K562 (cell line): ENCODE data around the gene HOXC11. TPM values are rescaled to one million over a fixed set of nuclear protein-coding genes. Genes with fewer than 3 reads are reported as not detected.

Source experiments
- ATAC-seq: fragments of 200-7000 bp; cut with Tn5 transposase; 3 replicates; pipeline ENCODE4 v1.9.1; 2020; ENCODE audit warnings: moderate library complexity
- BruUV-seq: library from RNA; stranded (reverse); fragments of 400-500 nt; replicated peaks from 2 replicates; lab custom pipeline; 2021; lab: Mats Ljungman, UMichigan
- CTCF ChIA-PET: fragments of 300-600 bp; formaldehyde crosslinking; extraction: SDS; loops from one replicate; lab custom pipeline; 2021; ENCODE audit warnings: low intra/inter-chr PET ratio; lab: Yijun Ruan, JAX
- POLR2A ChIA-PET: fragments of 300-600, 350-650 bp; sonication (Branson Sonifier 250); formaldehyde crosslinking; extraction: SDS; loops from one replicate; lab custom pipeline; 2021; ENCODE audit warnings: antibody characterized with exemption, inconsistent platforms; lab: Yijun Ruan, JAX
- DNase-seq, 4 experiments: peaks; one replicate each; pipeline versions ENCODE4 v3.0.0 to v3.0.0-alpha.2; 2011 to 2018; ENCODE audit warnings: low spot score in 3 of 4, mixed read lengths in 3 of 4; ENCODE audit errors: extremely low read depth in 1 of 4
- FAIRE-seq: peaks from 2 replicates; lab custom pipeline; 2011; peaks lifted over from hg19 to GRCh38; lab: Jason Lieb, UNC
- H2AFZ ChIP-seq: 2 replicates; pipeline ENCODE4 v1.6.0; 2011; ENCODE audit warnings: low read depth, low read length, control low read depth, inconsistent platforms
- H3K27ac ChIP-seq: fragments of 200-600 bp; 3 replicates; pipeline ENCODE4 v1.8.0; 2011; ENCODE audit warnings: low read depth, mild to moderate bottlenecking, control low read depth, inconsistent platforms, low read length, moderate library complexity, mixed read lengths; ENCODE audit errors: extremely low read depth
- H3K27me3 ChIP-seq, 2 experiments: fragments of 300-600 bp in 1 of 2; 2 replicates in 1 of 2; 3 replicates in 1 of 2; pipeline versions ENCODE4 v1.6.0 to v1.8.0; 2011; ENCODE audit warnings: inconsistent platforms in 2 of 2, low read length in 2 of 2, mild to moderate bottlenecking in 1 of 2, mixed read lengths in 1 of 2, moderate library complexity in 1 of 2; ENCODE audit not compliant: control insufficient read depth in 2 of 2, insufficient read depth in 2 of 2
- H3K36me3 ChIP-seq: fragments of 300-600 bp; 3 replicates; pipeline ENCODE4 v1.8.0; 2011; ENCODE audit warnings: mild to moderate bottlenecking, low read length, inconsistent platforms; ENCODE audit not compliant: control insufficient read depth, insufficient read depth
- H3K4me1 ChIP-seq, 2 experiments: fragments of 200-600 bp in 1 of 2; replicated peaks in 1 of 2; 2 replicates in 1 of 2; 3 replicates in 1 of 2; pipeline versions ENCODE4 v1.5.1 to v1.8.0; 2011; ENCODE audit warnings: inconsistent platforms in 2 of 2, low read length in 2 of 2, mild to moderate bottlenecking in 1 of 2, mixed read lengths in 1 of 2, moderate library complexity in 1 of 2; ENCODE audit not compliant: control insufficient read depth in 2 of 2, insufficient read depth in 2 of 2
- H3K4me2 ChIP-seq: 2 replicates; pipeline ENCODE4 v1.6.1; 2011; ENCODE audit warnings: low read length, control low read depth, inconsistent platforms, mixed read lengths; ENCODE audit not compliant: insufficient read depth
- H3K4me3 ChIP-seq: fragments of 200-600 bp; sonication (generic), shearing (Covaris generic); 2 replicates; pipeline ENCODE4 v1.5.1; 2016; ENCODE audit warnings: control low read depth, inconsistent platforms
- H3K79me2 ChIP-seq: fragments of 200-600 bp; 3 replicates; pipeline ENCODE4 v1.8.0; 2011; ENCODE audit warnings: low read length, inconsistent platforms; ENCODE audit not compliant: control insufficient read depth, insufficient read depth
- H3K9ac ChIP-seq, 2 experiments: 2 replicates each; pipeline versions ENCODE4 v1.6.0 to v1.6.1; 2011; ENCODE audit warnings: low read depth in 2 of 2, low read length in 2 of 2, control low read depth in 1 of 2, inconsistent platforms in 1 of 2, mild to moderate bottlenecking in 1 of 2, mixed read lengths in 1 of 2; ENCODE audit not compliant: insufficient read depth in 1 of 2
- H3K9me1 ChIP-seq: one replicate; pipeline ENCODE4 v1.6.0; 2011; ENCODE audit warnings: inconsistent platforms, mild to moderate bottlenecking, low read length, moderate library complexity; ENCODE audit not compliant: control insufficient read depth, insufficient read depth
- H3K9me3 ChIP-seq: replicated peaks from 2 replicates; pipeline ENCODE4 v1.5.1; 2011; ENCODE audit warnings: low read depth, low read length, inconsistent platforms; ENCODE audit not compliant: control insufficient read depth, insufficient read depth
- H4K20me1 ChIP-seq: replicated peaks from 2 replicates; pipeline ENCODE4 v1.6.1; 2011; ENCODE audit warnings: low read length, inconsistent platforms, mixed read lengths; ENCODE audit not compliant: control insufficient read depth, insufficient read depth
- CHCHD3 ChIP-seq: fragments of 250-450 bp; sonication (Bioruptor Pico); IDR thresholded peaks from 2 replicates; pipeline ENCODE4 v2.1.2; 2022; ENCODE audit warnings: mild to moderate bottlenecking
- CHD4 ChIP-seq: fragments of 200-600 bp; sonication (generic); IDR thresholded peaks from 3 replicates; pipeline ENCODE4 v1.6.1; 2012; ENCODE audit warnings: low read depth, mild to moderate bottlenecking, mixed read lengths, low read length, inconsistent platforms; ENCODE audit not compliant: insufficient read depth, insufficient replicate concordance, poor library complexity, severe bottlenecking
- DIDO1 ChIP-seq: fragments of 450-650 bp; IDR thresholded peaks from 2 replicates; pipeline ENCODE4 v1.6.1; 2016; ENCODE audit warnings: low read depth, missing biosample characterization, missing genetic modification characterization
- ETS2 ChIP-seq: IDR thresholded peaks from 2 replicates; pipeline ENCODE4 v1.6.1; 2016; ENCODE audit warnings: borderline replicate concordance, missing genetic modification characterization, mild to moderate bottlenecking, moderate library complexity, missing compliant biosample characterization; ENCODE audit not compliant: poor library complexity, severe bottlenecking
- ETV5 ChIP-seq: sonication (generic); formaldehyde crosslinking; IDR thresholded peaks from 2 replicates; pipeline ENCODE4 v1.4.0; 2020; ENCODE audit warnings: low read depth, mild to moderate bottlenecking, missing genetic modification reagents
- HEY1 ChIP-seq: fragments of 250-450 bp; sonication (Bioruptor Pico); IDR thresholded peaks from 2 replicates; pipeline ENCODE4 v1.5.0; 2020; ENCODE audit warnings: mild to moderate bottlenecking, moderate library complexity, borderline replicate concordance
- LARP7 ChIP-seq: fragments of 450-650 bp; IDR thresholded peaks from 2 replicates; pipeline ENCODE4 v1.6.1; 2016
- NR3C1 ChIP-seq: sonication (generic); formaldehyde crosslinking; IDR thresholded peaks from 2 replicates; pipeline ENCODE4 v1.8.1; 2022; ENCODE audit warnings: missing genetic modification reagents
- POLR3G ChIP-seq: IDR thresholded peaks from 2 replicates; pipeline ENCODE4 v1.6.1; 2011; ENCODE audit not compliant: insufficient read length, insufficient replicate concordance; ENCODE audit errors: extremely low read depth
- TAF1 ChIP-seq: IDR thresholded peaks from 2 replicates; pipeline ENCODE4 v1.6.1; 2011; ENCODE audit warnings: mild to moderate bottlenecking, low read length, moderate library complexity; ENCODE audit not compliant: insufficient read depth, control insufficient read depth, severe bottlenecking; ENCODE audit errors: extremely low read depth
- TBL1XR1 ChIP-seq, 2 experiments: IDR thresholded peaks; 2 replicates each; pipeline ENCODE4 v1.6.1; 2012; ENCODE audit warnings: improper control_type of control experiment in 2 of 2, low read length in 2 of 2, mild to moderate bottlenecking in 1 of 2
- ZNF384 ChIP-seq: IDR thresholded peaks from 2 replicates; pipeline ENCODE4 v1.6.1; 2012; ENCODE audit warnings: low read depth, low read length, improper control_type of control experiment
- ZNF740 ChIP-seq, 3 experiments: fragments of 200-800 bp in 1 of 3; sonication (Bioruptor generic) in 1 of 3; sonication (generic) in 1 of 3; formaldehyde crosslinking in 1 of 3; IDR thresholded peaks; 2 replicates each; pipeline versions ENCODE4 v1.6.1 to v1.8.0; 2016 to 2022; ENCODE audit warnings: mild to moderate bottlenecking in 2 of 3, missing compliant biosample characterization in 2 of 3, missing genetic modification characterization in 2 of 3, missing genetic modification reagents in 1 of 3
- WGBS: fragments of 100-300 bp; shearing (Covaris generic); methylation state at CpG from one replicate; pipeline ENCODE4 v1.1.6; 2016; ENCODE audit warnings: low coverage, mixed read lengths; ENCODE audit not compliant: insufficient coverage; ENCODE audit errors: missing lambda C conversion rate; 5-methylcytosine and 5-hydroxymethylcytosine counted together
- in situ Hi-C: fragments of 300-500 bp; cut with MboI; formaldehyde crosslinking; loops from 4 replicates; pipeline ENCODE4 v1.15.0; 2018; ENCODE audit warnings: inconsistent platforms, mixed read lengths
- intact Hi-C: fragments of 100-400 bp; cut with micrococcal nuclease; formaldehyde crosslinking; loops from 2 replicates; pipeline ENCODE4 v1.14.2; 2022
- polyA plus RNA-seq, 8 experiments: library from polyadenylated mRNA; depleted of rRNA in 4 of 8; stranded (reverse) in 5 of 8; unstranded in 3 of 8; fragments of >200 nt; fragmentation: Nextera tagmentation in 2 of 8; fragmentation: Illumina TruSeq in 1 of 8; extraction: Ambion mirVana in 2 of 8; extraction: Trizol in 1 of 8; gene quantifications; 2 replicates each; pipeline versions ENCODE4 v1.2.1 to v1.2.3, GENCODE V29; 2011 to 2014; ENCODE audit warnings: inconsistent platforms in 1 of 8, missing spikeins in 1 of 8
- total RNA-seq, 7 experiments: library from RNA; depleted of rRNA in 6 of 7; stranded (reverse); fragments of >200 nt in 6 of 7; fragmentation: Illumina TruSeq in 2 of 7; extraction: Trizol in 2 of 7; gene quantifications; 2 replicates each; pipeline versions ENCODE4 v1.2.1 to v1.2.3, GENCODE V29; 2011 to 2021; ENCODE audit warnings: low replicate concordance in 1 of 7
- TF ChIP-seq, protein P1 (sequence below): IDR thresholded peaks from 2 replicates; pipeline ENCODE4 v1.6.1; 2011; ENCODE audit warnings: borderline replicate concordance, low read depth, mild to moderate bottlenecking, moderate library complexity, low read length; ENCODE audit not compliant: insufficient read depth, poor library complexity, severe bottlenecking
- TF ChIP-seq, protein P2 (sequence below): fragments of 250-450 bp; sonication (Bioruptor Pico); IDR thresholded peaks from 2 replicates; pipeline ENCODE4 v1.5.0; 2021; ENCODE audit warnings: mild to moderate bottlenecking, borderline replicate concordance

The HOXC11 gene
- total and polyA plus RNA-seq, 9 of the 15 experiments (the other 6 are each of a cell fraction or from before 2014, with no cell fraction given): not detected

- TF ChIP-seq, protein P1, sequence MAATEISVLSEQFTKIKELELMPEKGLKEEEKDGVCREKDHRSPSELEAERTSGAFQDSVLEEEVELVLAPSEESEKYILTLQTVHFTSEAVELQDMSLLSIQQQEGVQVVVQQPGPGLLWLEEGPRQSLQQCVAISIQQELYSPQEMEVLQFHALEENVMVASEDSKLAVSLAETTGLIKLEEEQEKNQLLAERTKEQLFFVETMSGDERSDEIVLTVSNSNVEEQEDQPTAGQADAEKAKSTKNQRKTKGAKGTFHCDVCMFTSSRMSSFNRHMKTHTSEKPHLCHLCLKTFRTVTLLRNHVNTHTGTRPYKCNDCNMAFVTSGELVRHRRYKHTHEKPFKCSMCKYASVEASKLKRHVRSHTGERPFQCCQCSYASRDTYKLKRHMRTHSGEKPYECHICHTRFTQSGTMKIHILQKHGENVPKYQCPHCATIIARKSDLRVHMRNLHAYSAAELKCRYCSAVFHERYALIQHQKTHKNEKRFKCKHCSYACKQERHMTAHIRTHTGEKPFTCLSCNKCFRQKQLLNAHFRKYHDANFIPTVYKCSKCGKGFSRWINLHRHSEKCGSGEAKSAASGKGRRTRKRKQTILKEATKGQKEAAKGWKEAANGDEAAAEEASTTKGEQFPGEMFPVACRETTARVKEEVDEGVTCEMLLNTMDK: no peak
- no peak for TF ChIP-seq HEY1
- TF ChIP-seq TBL1XR1 (IDR thresholded peaks at IDR 0.05; ENCODE audit: low read length in 2 of 2): no peak
- TF ChIP-seq DIDO1 (tag): no peak
These were observed 14.8 kb upstream of the HOXC11 start (continued) for GRCh38 chr12:53958128-53958527.

DNA sequence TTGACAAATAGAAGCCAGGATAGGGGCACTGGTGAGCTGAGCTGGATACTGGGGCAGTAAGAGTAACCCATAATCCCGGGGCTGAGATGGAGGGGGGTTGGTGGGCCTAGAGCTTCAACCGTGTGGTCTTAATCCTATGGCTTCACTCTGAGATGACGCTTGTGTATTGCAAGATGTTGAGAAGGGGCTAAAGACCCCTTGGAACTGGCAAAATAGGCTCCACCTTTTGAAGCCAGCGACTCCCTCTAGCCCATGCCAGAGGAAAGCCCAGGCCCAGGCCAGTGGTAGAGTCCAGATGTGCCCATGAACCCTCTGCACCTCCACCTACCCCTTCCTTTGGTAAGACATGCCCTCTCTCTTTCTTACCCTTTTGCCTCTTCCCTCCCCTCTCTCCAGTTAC, 13.6 kb upstream of the HOXC11 start:
- Histone ChIP-seq H4K20me1 (0 out of 2 replicates have a peak, but pooled peaks cover 19% of the 10 kb centered on the region), H3K27ac (no peak overlapping the region), H3K79me2 (no peaks in the 10 kb centered on the region), H3K36me3 (no peaks in the 10 kb centered on the region), H3K4me3 (no peak overlapping the region)
- in situ Hi-C loops: no loop called here
- TF ChIP-seq LARP7 (no peak), CHCHD3 (CRISPR knock-in tag) (no peak), CHD4 (no peak), NR3C1 (no peak), TAF1 (no peak), POLR3G (no peak), ETV5 (no peak), ZNF740 (CRISPR knock-in tag; IDR thresholded peaks at IDR 0.05) (no peak), ZNF740 (tag; IDR thresholded peaks at IDR 0.05) (no peak), ZNF384 (no peak), ETS2 (tag) (no peak)
- TF ChIP-seq, protein P2, sequence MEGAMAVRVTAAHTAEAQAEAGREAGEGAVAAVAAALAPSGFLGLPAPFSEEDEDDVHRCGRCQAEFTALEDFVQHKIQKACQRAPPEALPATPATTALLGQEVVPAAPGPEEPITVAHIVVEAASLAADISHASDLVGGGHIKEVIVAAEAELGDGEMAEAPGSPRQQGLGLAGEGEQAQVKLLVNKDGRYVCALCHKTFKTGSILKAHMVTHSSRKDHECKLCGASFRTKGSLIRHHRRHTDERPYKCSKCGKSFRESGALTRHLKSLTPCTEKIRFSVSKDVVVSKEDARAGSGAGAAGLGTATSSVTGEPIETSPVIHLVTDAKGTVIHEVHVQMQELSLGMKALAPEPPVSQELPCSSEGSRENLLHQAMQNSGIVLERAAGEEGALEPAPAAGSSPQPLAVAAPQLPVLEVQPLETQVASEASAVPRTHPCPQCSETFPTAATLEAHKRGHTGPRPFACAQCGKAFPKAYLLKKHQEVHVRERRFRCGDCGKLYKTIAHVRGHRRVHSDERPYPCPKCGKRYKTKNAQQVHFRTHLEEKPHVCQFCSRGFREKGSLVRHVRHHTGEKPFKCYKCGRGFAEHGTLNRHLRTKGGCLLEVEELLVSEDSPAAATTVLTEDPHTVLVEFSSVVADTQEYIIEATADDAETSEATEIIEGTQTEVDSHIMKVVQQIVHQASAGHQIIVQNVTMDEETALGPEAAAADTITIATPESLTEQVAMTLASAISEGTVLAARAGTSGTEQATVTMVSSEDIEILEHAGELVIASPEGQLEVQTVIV (CRISPR knock-in tag): no peak
- TF ChIP-seq, all 486 proteins: peak for 0
- H3K9ac ChIP-seq: no peak overlapping the region
- 0% methylated on average over 4 of the region's 4 CpGs for WGBS
- H3K4me1 ChIP-seq: peaks cover 0 to 21% of the 10 kb centered on the region in 2 experiments; a peak in 4 of 5 replicates
- H3K27me3 ChIP-seq: peaks cover 53 to 84% of the 10 kb centered on the region in 2 experiments
- DNase-seq (no peak), FAIRE-seq (no peak), ATAC-seq (no peak)
- no peak overlapping the region for H3K4me2 ChIP-seq
- no peak overlapping the region for H2AFZ ChIP-seq
- intact Hi-C loops: no loop called here
- CTCF ChIA-PET: no interaction called here
- no peaks in the 10 kb centered on the region for H3K9me1 ChIP-seq
- POLR2A ChIA-PET: interaction anchor here (0.7 to 1.1 kb wide), 3 partner anchors 38 to 320 kb away, joined by 3 read pairs; partner anchors contain the start of gene CBX5
- no TSS peak for BruUV-seq
- H3K9me3 ChIP-seq: no peaks in the 10 kb centered on the region
